HG02884 (cell line): ENCODE results near the gene VAMP2.
A peak's percentile ranks its signal among the peaks of the same experiment; 100 is the strongest.

Source experiments
- ATAC-seq: cut with Tn5 transposase; IDR thresholded peaks from one replicate; pipeline ENCODE4 v1.9.1; 2021; ENCODE audit warnings: mild to moderate bottlenecking, moderate library complexity; ENCODE audit not compliant: unreplicated experiment

The VAMP2 gene

DNA sequence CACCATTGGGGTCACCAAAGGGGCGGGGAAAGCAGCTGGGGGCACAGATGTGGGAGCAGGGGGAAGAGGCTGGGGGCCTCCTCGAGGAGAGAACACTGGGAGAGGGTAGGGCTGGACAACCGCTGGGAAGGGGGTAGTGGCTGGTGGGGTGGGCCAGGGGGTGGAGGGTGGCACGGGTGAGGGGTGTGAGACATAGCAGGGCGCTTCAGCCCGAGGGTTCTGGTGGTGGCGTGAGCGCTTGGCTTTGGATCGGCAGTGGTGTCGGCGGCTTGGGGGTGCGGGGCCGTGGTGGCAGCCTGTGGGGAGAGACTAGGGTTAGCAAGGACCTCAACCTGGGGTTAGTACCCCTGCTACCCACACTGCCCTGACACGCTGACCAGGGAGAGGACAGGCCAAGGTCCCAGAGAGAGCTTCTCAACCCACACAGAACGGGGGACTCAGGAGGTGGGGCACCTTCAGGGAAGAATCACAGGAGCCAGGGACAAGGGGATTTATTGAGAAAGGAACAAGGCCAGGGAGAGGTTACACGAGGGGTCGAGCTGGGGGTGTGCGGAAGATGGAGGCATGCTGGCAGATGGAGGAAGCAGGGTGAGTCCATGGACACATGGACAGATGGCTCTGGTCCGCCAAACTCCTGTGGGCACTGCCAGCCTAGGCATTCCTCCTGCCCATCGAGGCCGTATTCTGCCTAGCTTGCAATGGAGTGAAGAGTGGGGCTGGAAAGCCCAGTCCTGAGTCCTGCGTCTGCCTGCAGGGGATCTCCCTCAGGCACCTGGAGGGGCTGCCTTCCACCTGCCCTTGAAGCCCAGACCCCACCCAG, 19.0 kb downstream of the VAMP2 start:
- ATAC-seq: no peak

DNA sequence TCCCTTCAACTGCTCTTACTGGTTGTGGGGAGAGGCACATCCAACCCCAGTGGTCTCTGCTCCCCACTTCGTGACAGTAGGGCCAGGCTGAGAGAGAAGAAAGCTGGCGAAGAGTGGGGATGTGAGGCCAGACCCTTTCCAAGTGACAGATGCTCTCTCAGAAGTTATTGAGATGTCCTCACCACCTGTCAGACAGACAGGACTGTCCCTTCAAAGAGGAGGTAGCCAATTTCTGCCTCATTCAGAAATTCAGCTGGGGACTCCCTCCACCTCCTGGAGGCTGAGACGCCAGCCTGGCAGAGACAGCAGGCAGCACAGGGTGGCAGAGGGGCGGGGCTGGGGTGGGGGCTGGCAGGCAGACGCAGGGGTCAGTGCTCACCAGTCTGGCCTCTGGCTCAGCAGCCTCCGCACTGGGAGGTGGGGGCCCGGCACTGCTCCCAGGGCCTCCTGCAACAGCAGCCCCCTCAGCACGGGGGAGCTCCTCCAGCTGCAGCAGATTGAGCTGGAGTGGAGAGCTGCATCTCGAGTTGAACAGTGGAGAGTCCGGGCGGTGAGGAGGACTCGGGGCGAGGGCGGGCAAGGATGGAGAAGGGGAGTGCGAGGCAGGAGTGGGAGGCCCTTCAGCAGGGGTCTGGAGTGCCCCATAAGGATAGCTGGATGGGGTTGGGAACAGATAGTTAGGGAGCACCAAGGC, 19.7 kb downstream of the VAMP2 start:
- no peak for ATAC-seq

DNA sequence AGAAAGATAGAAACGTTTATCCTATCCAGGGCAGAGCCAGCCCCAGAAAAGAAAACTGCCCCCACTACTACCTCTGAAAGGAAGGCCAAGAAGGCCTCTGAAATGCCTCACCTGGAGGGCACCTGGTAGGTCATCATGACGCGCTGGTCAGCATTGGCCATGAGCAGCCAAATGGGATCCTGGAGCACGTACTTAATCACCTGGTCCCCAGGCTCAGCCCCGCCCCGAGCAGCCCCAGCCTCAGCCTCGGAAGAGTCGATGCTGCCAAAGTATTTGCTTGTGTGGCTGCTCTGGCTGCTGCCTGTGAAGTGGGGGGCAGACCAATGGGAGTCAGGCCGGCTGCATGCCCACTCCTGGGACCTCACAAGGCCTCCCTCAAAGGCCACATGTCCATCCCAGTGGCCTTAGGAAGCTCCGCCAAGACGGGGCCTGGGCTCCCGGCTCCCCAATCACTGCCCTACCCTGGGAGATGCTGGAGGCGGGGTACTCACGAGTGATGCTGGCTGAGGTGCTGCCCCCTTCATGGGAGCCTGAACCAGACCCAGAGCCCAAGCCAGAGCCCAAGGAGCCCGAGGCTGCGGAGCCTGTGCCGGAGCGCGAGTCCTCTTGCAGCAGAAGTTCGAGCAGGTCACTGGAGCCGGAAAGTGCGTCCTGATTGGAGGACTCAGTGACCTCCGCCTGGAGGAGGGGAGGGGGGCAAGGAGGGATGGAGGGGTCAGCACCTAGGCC, 20.4 kb downstream of the VAMP2 start:
- ATAC-seq: no peak

DNA sequence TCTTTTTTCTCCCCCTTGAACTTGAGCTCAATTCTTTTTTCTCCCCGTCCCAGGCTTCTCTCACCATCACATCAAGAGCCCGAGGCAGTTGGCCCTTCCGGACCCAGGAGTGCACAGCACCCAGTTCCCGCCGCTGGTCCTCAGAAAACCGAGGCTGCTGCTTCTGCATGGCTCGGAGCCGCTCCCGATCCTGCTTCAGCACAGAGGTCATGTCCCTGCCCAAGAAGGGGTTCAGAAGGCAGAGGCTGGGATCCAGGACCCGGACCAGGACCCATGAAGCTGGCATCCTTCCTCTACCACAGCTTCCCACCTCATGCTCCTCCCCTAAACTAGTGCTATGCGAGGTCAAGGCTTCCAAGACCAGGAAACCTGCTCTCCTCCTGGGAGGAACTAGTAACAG, 21.0 kb downstream of the VAMP2 start:
- no peak for ATAC-seq

DNA sequence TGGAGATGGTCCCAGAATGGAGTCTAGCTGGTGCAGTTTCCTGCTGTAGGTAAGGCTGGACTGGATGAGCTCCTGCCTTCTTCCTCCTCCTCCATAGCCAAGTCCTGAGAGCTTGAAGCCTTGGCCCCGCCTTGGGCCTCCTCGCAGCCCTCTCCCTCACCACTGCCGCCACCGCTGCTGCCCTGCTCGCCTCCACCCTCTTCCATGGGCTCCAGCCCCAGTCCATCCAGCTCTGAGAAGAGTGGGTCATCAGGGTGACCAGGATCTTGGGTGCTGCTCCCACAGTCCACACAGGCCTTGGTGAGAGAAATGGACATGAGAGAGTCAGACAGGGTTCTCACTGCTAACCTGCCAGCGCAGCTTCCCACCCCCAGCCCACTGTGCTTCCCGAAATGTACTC, 21.7 kb downstream of the VAMP2 start:
- no peak for ATAC-seq

DNA sequence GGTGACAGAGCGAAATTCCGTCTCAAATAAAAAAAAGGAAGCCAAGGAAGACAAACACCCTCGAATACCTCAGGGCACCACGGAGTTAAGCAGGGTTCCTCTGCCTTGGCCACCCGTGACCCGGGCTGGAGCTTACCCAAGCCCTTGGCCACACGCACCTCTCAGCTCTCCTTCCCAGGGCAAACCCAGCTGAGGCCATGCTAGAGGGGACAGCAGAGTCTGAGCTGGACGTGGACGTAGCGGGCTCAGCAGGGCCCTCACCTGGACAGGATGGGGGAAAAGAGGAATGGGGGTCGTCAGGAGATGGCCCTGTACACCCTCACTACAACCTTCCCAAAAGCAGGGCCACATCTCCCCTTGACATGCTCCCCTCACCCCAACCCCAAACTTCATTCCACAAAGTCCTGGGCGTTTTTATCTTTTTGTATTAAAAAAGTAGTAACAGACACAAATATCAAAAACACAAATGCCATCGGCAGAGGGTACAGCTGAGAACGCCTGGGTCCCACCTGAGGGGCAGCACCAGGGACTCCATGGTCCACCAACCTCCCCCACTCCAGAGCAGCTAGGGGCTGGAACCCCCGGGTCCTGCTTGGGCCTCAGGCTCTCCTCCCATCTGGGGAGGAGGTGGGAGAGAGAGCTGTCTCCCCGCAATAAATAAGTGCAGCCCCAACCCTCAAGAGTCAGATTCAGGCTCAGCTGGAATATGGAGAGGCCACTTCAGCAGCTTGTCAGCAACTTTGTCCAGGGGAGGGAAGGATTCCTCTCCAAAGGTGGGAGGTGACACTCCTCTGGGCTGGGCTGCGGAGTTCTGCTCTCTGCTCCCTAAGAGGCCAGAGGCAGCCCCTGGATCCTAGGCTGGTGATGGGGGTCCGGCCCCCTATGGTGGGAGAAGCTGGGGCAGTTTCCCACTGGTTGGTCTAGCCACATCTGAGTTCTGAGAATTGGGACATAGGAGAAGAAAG, 22.4 kb downstream of the VAMP2 start:
- ATAC-seq: no peak

DNA sequence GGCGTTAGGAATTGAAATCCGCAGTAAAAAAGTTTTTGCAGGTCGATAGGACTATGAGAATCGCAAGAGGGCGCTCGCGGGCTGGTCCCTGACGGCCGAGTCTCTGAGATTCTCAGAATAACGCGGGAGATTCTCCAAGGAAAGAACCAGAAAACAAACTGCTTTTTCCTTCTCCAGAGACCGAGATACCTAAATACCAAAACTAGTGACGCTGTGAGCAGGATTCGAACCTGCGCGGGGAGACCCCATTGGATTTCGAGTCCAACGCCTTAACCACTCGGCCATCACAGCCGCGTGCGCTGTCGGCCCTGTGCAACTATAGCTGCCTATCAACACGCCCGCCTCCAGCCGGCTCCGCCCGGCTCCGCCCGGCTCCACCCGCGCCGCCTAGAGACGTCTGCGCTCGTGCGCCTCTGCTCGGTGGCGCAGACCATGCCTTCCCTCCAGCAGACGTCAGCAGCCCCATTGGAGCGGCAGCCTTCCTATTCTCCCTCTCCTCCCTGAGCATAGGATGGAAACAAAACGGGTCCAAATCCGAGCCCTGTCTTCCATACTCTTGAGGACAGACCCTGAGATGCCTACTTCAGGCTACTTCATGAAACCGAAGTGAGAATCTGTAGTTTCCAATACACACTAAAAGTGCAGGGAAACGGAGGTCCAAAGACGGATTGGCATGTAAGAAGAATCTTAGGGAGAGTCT, 23.9 kb downstream of the VAMP2 start:
- peak; percentile 93 for ATAC-seq

DNA sequence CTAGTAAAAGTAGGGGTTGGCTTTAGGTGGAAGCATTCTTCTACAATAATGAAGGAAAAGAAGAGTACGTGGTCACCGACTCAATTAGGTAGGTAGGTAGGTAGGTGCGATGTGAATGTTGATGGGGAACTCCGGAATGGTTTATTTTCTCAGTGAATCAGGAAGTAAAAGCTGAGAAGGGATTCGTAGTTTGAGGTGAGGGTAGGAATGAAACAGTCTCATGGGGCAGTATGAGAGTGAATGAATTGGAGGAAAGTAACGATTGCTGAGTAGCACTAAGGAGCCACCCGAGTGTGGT, 24.4 kb downstream of the VAMP2 start:
- no peak for ATAC-seq

DNA sequence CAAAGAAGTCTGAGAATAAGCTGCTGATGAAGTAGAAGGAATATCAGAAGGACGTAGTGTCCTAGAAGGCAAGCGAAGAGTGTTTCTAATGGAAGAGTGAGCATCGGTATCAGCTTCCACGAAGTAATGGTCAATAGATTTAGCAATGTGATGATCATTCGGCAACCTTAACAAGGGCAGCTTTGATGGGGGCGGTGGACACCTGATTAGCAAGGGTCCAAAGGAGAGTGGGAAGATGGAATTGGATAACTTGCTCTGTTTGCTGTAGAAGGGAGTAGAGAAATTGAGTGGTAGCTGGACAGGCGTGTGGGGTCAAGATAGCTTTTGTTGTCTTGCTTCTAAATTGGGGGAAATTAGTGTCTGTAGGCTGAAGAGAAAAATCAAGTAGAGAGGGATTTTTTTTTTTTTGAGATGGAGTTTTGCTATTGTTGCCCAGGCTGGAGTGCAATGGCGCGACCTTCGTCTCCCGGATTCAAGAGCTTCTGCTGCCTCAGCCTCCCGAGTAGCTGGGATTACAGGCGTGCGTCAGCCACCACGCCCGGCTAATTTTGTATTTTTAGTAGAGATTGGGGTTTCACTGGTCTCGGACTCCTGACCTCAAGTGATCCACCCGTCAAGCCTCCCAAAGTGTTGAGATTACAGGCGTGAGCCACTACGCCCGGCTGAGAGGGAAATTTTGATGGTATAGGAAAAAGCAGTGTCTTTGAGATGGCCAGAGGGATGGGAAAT, 24.9 kb downstream of the VAMP2 start:
- no peak for ATAC-seq

DNA sequence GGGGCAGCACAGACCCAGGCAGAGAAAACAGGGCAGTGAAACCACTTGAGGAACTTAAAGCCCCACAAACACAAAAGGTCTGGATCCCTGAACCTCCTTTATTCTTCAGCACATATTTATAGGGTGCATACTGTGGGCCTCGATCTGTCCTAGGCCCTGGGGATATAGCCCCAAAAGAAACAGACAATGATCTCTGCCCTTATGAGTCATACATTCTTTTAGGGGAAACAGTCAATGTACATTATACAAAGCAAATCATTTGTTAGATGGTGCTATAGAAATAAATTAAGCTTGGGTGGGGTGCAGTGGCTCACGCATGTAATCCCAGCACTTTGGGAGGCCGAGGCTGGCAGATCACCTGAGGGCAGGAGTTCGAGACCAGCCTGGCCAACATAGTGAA, 28.8 kb downstream of the VAMP2 start:
- no peak for ATAC-seq

DNA sequence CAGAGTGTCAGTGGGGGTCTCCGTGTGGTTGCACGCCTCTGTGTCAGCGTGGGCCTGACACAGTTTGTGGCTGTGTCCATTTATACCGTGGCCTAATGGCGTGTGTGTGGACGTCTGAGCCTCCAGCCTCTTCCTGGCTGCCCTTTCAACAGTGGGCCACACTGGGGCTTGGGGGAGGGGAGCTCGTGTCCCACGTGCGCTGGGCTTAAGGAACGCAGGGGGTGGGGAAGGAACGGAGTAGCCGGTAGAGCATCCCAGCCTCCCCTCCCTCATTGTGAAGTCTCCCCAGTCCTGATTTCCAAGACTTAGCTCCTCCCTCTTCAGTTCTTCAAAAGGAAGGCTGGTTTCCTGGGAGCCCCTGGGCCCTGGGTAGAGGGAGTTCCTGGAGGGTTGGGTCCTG, 29.3 kb downstream of the VAMP2 start:
- no peak for ATAC-seq

DNA sequence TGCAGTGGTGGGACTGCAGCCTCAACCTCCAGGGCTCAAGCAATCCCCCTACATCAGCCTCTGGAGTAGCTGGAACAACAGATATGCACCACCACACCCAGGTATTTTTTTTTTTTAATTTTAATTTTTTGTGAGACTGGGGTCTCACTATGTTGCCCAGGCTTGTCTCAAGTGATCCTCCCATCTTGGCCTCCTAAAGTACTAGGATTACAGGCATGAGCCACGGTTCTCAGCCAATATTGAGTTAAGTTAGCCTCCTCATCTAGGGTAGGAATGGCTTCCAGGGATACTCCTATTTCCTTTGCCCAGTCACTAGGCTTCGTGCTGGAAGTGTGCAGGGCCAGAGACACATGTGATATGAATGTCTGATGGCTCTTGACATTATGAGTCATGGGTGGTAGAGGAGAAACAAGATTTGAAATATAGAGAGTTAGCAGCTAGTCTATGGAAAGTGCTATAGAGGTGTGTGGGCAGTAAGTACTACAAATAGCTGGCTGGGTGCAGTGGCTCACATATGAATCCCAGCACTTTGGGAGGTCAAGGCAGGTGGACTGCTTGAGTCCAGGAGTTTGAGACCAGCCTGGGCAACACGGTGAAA, 30.8 kb downstream of the VAMP2 start:
- no peak for ATAC-seq

DNA sequence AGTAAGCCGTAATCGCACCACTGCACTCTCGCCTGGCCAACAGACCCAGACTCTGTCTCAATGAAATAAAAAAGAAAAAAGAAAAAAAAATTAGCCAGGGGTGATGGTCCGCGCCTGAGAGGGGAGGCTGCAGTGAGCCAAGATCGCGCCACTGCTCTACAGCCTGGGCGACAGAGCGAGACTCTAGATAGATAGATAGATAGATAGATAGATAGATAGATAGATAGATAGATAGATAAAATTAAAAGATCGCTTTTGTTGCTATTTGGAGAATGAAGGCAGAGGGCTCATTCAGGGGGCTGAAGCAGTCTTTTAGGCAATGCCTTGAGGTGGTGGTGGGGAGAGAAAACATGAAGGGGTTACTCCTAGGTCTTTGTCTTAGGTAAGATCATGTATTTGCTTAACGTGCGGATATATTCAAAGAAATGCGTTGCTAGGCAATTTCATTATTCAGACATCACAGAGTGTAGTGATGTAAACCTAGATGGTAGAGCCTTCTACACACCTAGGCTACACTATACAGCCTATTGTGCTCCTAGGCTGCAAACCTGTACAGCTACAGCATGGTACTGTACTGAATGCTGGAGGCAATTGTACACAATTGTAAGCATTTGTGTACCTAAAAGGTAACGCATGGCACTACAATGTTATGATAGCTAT, 34.5 kb downstream of the VAMP2 start:
- ATAC-seq: no peak

DNA sequence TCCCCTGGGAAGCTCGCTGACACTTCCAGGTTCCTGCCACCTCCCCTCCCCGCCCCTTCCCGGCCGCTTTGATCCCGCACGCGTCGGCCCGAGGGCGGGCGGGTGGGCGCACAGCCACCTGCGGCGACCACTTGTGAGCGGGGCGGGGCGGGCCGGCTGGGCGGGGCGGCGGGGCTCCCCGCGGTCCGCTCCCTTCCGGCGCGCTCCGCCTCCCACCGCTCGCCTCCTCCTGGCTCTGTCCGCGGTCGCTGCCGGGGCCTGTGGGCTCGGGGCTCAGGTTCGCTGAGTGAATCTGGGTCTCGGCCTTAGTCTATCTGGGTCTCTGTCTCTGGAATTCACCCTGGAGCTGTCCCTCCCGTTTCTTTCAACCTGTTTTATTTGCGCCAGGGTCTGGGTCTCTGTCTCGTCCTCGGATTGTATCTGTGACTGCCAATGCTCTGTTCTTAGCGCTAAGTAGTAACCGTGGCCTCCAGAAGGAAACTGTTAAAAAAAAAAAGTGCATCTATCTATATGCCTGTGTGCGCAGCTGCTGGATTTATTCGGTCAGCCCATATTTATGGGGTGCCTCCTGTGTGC, 36.2 kb downstream of the VAMP2 start:
- no peak for ATAC-seq

DNA sequence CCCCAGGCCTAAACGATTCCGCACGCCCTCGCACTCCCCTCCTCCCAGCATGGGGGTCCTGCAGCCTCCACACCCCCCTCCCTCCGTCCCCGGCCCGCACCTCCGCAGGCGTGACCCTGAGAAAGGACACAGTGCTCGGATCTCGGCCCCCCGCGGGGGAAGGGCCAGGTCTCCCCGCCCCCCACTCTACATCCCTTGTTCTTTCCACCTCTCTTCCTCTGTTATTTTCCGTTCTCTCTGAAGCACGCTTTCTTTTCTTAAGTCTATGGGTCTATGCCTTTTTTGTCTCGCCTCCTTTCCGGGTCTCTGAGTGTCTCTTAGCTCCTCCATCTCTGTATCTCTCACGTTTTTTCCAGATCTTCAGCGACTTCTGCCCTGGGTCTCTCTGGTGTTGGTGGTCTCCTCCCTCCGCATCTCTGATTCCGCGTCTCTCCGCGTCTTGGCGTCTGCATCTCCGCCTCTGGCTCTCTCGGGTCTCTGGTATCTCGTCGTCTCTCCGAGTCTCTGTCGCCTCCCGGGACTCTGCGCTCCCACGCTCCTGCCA, 36.7 kb downstream of the VAMP2 start:
- ATAC-seq: no peak

DNA sequence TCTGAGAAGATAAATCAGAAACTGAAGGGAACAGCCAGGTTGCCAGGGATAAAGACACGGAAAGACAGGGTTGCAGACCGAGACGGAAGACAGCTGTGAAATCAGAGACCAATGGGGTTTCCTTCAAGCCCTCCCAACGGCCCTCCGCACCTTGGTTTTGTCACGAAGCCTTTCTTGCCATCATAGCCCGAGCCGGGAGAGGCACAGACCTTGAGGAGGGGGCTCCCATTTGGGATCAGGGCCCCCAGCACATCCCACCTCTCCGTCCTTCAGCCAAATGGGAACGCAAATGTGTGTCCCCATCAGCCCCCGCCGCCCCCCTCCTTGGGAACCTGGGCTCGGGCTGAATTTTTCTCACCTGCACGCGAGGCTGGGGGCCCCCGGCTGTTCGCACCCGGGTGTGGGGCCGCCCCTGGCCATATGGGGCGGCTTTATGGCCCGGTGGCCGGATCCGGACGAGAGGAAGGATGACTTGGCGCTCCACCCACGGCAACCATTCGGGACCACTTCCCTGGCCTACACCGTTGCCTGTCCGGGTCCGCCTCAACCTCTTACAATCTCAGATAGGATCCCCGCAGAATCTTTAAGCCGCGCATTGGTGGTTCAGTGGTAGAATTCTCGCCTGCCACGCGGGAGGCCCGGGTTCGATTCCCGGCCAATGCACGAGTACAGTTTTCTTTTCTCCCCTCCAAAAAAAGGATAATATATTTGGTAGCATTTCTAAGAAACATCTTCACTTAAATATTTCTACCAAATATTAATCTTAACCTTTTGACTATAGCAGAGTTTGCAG, 37.4 kb downstream of the VAMP2 start:
- no peak for ATAC-seq
